Testis (tissue), 2 donors: ENCODE data around the gene NAV3.

ENCODE experiments used
- CTCF ChIP-seq, 3 experiments: fragments of 450-650 bp in 2 of 3; fragments of 200-600 bp in 1 of 3; sonication (generic) in 1 of 3; IDR thresholded peaks; one replicate each; pipeline ENCODE4 v1.5.1; 2016 to 2019; ENCODE audit warnings: antibody characterized with exemption in 3 of 3, mild to moderate bottlenecking in 2 of 3, moderate library complexity in 1 of 3
- POLR2A ChIP-seq: fragments of 450-650 bp; IDR thresholded peaks from one replicate; pipeline ENCODE4 v1.6.1; 2017; ENCODE audit warnings: antibody characterized with exemption, mild to moderate bottlenecking, moderate library complexity

- no peak for TF ChIP-seq CTCF (IDR thresholded peaks at IDR 0.05)
- no peak for TF ChIP-seq POLR2A
Observed at GRCh38 chr12:77940567-77940966, 109.9 kb downstream of the NAV3 start.
